Mononuclear cell (primary cell): ENCODE data around the gene ADD1. TPM values are rescaled to one million over a fixed set of nuclear protein-coding genes. Genes with fewer than 3 reads are reported as not detected.

Experiments used
- H3K27me3 ChIP-seq: 2 replicates; pipeline ENCODE4 v1.6.0; 2011; ENCODE audit warnings: low read length, control low read depth; ENCODE audit not compliant: insufficient read depth
- H3K4me1 ChIP-seq: 2 replicates; pipeline ENCODE4 v1.5.1; 2011; ENCODE audit warnings: mild to moderate bottlenecking, low read length, control low read depth; ENCODE audit not compliant: insufficient read depth
- H3K4me3 ChIP-seq: 2 replicates; pipeline ENCODE4 v1.5.1; 2011; ENCODE audit warnings: mild to moderate bottlenecking, low read length, moderate library complexity
- H3K9me3 ChIP-seq: 2 replicates; pipeline ENCODE4 v1.5.1; 2011; ENCODE audit warnings: low read depth, mild to moderate bottlenecking, control low read depth, low read length
- total RNA-seq: library from RNA; depleted of rRNA; stranded (reverse); fragments of >200 nt; gene quantifications from one replicate; pipeline ENCODE4 v1.2.3, GENCODE V29; 2012

Gene ADD1
- total RNA-seq, 1 donor = 147 TPM

DNA sequence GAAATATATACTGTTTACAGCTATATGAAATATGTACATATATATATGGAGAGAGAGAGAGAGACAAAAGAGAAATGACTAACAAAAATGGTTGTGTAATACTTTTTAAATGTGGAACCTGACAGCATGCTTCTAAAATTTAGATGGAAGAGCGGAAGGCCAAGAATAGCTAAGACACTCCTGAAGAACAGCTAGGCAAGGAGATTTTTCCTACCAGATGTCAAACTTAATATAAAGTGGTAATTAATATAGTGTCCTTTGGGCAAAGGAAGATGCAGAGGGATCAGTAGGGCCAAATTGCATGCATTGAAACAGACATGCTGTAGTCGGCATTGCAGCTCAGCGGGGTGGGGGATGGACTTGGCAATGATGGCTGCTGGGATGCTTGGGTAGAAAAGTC is 45.2 kb downstream of the ADD1 start:
- Histone ChIP-seq H3K9me3 (no peaks in the 10 kb centered on the region), H3K4me3 (no peak overlapping the region), H3K27me3 (no peaks in the 10 kb centered on the region), H3K4me1 (peaks cover 3% of the 10 kb centered on the region)

DNA sequence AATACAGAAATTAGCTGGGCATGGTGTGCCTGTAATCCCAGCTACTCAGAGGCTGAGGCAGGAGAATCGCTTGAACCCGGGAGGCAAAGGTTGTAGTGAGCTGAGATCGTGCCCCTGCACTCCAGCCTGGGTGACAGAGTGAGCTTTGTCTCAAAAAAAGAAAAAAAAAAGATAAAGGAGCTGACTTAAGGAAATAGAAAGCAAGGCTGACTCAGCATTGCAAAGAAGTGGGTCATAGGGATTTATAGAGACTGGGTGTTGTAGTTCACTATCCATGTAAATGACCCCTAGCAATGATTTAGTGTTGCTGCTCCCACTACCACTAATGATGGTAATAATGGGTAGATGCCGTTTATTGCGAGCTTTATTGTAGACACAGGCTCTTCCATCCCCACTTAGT is 47.6 kb downstream of the ADD1 start:
- H3K27me3 ChIP-seq = no peaks in the 10 kb centered on the region
- H3K9me3 ChIP-seq = no peaks in the 10 kb centered on the region
- H3K4me3 ChIP-seq = no peak overlapping the region
- peaks cover 3% of the 10 kb centered on the region for H3K4me1 ChIP-seq

DNA sequence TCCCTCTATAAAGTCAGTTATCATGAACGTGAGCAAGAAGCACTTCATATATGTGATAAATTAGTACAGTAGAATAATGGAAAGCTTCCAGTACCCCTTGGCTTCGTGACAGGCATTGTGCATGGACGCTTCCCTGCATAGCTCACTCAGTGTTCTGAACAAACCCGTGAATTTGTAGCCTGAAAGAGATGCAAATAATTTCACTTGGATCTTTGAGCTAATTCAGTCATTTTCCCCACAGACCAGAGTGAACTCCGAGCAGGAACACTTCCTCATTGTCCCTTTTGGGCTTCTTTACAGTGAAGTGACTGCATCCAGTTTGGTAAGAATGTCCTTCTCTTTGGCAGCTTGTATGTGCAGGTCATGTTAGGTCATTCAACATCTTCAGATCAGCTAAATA is 50.1 kb downstream of the ADD1 start:
- Histone ChIP-seq H3K4me1 (peaks cover 3% of the 10 kb centered on the region), H3K9me3 (no peaks in the 10 kb centered on the region), H3K27me3 (no peaks in the 10 kb centered on the region), H3K4me3 (no peak overlapping the region)

DNA sequence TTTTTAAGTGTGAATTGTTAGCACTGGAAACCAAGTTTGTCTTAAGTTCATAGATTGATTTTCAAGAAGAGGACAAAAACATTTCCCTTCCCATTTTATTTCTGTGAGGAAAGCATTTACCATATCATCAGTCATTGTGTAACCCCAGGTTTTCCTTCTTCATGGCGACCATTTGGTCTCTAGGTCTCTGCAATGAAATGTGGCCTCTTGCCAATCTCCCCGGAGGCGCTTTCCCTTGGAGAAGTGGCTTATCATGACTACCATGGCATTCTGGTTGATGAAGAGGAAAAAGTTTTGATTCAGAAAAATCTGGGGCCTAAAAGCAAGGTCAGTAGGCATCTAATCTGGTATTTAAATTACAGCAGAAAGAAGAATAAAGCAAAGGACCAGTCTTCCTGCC is 54.4 kb downstream of the ADD1 start:
- Histone ChIP-seq H3K9me3 (no peaks in the 10 kb centered on the region), H3K4me3 (no peak overlapping the region), H3K4me1 (no peaks in the 10 kb centered on the region), H3K27me3 (no peaks in the 10 kb centered on the region)

DNA sequence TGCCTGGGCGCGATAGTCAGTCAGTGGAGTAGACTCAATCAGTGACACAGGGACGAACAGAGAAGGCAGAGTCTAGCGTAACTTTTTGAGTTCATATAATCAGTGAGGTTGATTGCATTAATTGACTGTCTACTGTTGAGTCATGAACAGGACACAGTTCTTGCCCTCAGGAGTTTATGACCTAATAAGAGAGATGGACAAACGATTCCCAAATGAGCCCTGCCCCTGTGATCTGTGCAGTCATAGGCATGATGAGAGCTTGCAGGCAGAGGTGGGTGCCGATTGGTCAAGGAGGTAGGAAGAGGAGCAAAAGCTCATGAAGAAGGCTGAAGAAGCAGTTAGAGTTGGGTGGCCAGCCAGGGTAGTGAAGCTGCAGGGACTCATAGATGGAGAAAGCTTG is 57.1 kb downstream of the ADD1 start:
- H3K9me3 ChIP-seq = no peaks in the 10 kb centered on the region
- no peaks in the 10 kb centered on the region for H3K4me1 ChIP-seq
- H3K27me3 ChIP-seq = no peaks in the 10 kb centered on the region
- H3K4me3 ChIP-seq = no peak overlapping the region

DNA sequence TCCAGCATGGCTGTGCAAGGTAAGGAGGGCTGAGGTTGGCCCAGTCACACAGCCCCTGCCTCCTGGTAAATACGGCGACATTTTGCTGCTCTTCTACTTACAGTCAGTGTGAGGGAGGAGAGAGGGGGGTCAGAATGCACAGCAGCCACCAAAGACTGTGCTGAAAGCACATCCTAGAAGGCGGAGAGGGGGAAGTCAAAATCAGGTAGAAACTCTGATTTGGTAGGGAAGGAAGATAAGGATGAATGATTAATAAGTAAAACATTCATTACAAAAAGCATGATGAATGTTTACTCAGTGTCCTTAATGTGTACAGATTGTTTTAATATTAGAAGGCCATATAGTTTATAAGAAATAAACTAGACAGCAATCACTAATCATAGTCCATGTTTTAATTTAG is 57.5 kb downstream of the ADD1 start:
- no peaks in the 10 kb centered on the region for H3K9me3 ChIP-seq
- H3K27me3 ChIP-seq = no peaks in the 10 kb centered on the region
- peaks cover 4% of the 10 kb centered on the region for H3K4me1 ChIP-seq
- H3K4me3 ChIP-seq = no peak overlapping the region

DNA sequence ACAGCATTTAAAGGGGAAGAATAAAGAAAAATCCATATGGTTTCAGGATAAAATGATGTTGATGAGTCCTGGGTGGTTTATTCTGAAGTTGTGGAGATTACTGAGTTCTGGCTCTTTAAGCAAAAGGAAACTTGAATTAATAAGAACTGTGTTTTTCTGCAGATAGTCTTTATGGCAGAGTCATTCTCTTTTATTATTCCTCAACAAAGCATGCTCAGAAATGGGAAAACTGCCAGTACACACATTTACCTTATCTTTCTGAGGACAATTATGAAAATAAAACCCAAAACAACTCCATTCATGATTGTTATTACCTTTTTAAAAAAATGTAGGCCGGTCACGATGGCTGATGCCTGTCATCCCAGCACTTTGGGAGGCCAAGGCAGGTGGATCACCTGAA is 58.5 kb downstream of the ADD1 start:
- peaks cover 12% of the 10 kb centered on the region for H3K4me1 ChIP-seq
- H3K27me3 ChIP-seq = no peaks in the 10 kb centered on the region
- H3K9me3 ChIP-seq = no peaks in the 10 kb centered on the region
- H3K4me3 ChIP-seq = no peak overlapping the region

DNA sequence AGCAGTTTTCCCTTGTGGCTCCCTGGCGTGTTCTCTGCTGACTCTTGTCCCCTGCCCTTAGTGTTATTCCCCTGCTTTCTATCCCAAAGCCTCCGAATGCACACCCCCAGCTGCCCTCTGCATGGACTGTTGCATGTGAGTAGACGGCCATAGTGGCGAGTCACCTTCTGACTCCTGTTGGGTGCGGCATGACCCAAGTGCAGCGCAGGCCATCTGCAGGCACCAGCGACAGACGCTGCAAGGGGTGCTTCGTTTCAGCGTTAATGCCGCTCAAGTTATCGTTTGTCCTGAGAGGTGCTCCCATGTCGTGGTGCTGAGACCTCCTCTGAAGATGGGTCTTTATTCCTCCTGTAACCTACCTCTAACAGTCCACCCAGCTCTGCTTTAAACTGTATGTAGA is 61.9 kb downstream of the ADD1 start:
- Histone ChIP-seq H3K4me1 (peaks cover 15% of the 10 kb centered on the region), H3K27me3 (no peaks in the 10 kb centered on the region), H3K9me3 (no peaks in the 10 kb centered on the region)

DNA sequence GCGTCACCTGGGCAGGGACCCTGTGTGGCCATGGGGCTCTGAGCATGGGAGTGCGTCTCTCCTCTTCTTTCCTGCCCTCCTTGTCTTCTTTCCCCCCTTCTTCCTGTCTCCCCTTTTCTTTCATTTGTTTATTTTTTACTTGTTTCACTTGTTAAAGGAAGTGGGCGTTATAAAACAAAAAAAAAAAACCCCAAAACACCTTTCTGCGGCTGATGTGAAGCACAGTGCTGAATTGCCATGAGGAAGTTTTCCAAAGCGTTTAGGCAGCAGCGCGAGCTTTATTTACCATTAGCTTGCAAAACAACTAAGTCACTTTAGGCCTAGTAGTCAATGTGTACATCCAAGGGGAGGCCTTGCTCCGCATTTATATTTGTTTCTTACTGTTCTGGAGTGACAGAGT is 62.6 kb downstream of the ADD1 start:
- no peaks in the 10 kb centered on the region for H3K27me3 ChIP-seq
- no peaks in the 10 kb centered on the region for H3K9me3 ChIP-seq
- no peak overlapping the region for H3K4me3 ChIP-seq
- H3K4me1 ChIP-seq = peaks cover 15% of the 10 kb centered on the region

More for the DNA sequence above, 61.9 kb downstream of the ADD1 start:
- H3K4me3 ChIP-seq = no peak overlapping the region

DNA sequence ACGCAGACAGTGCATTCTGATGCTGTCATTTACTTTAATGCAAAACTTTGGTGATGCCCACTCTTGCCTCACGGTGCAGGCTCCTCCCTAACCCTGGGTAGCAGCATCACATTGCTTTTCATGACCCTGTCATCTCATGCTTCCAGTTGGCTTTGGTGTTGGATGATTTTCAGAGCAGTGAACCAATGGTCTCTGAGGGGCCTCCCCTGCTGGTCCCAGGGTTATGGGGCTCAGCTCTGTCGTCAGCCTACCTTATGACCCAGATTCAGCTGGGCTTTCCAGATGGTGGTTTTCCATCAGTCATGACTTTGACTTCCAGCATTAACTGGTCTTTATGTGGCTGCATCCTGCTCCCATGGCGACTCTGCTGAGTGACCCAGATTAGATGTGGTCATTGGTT is 63.6 kb downstream of the ADD1 start:
- Histone ChIP-seq H3K4me1 (peaks cover 15% of the 10 kb centered on the region), H3K4me3 (no peak overlapping the region), H3K9me3 (no peaks in the 10 kb centered on the region), H3K27me3 (no peaks in the 10 kb centered on the region)

DNA sequence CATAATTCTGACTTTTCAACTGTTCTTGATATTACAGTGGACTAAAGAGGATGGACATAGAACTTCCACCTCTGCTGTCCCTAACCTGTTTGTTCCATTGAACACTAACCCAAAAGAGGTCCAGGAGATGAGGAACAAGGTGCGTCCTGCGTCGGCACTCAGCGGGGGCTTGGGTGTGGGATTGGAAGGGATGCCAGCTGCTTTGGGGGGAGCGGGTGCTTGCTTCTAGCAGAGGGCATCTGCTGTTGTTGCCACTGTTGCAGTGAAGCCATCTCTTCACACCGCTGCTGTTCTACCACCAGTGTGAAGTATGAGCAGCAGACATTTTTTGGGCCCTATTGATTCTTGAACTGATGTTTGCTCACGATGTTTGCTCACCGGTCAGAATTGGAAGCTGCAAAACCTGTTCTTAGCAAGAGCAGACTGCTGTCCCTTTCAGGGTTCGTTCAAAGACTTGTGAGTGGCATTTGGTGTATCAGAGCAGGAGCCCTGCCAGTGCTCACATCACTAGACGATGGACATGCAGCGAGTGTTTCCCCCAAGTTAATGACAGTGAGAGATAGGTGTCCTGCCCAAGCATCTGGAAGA is 64.2 kb downstream of the ADD1 start:
- no peaks in the 10 kb centered on the region for H3K9me3 ChIP-seq
- H3K4me1 ChIP-seq = peaks cover 15% of the 10 kb centered on the region
- H3K27me3 ChIP-seq = no peaks in the 10 kb centered on the region
- H3K4me3 ChIP-seq = no peak overlapping the region

DNA sequence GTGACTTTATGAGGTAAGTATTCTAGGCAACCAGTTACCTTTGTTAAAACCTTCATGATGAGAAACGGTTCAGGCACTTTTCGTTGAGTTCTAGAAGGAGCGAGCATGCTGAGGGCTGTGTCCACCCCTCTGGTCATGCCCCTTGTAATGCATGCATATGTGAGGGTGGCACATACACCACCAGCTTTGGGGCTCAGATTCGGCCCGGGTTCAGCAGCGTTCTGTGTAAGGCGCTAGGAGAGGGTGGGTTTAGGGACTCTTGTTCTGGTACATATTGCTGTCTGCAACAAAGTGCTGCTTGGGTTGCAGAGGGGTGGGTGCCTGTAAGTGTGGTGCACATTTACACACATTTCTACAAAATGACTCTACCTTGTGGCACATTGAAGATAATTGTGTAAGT is 65.0 kb downstream of the ADD1 start:
- no peaks in the 10 kb centered on the region for H3K9me3 ChIP-seq
- peaks cover 15% of the 10 kb centered on the region for H3K4me1 ChIP-seq
- no peaks in the 10 kb centered on the region for H3K27me3 ChIP-seq
- no peak overlapping the region for H3K4me3 ChIP-seq

DNA sequence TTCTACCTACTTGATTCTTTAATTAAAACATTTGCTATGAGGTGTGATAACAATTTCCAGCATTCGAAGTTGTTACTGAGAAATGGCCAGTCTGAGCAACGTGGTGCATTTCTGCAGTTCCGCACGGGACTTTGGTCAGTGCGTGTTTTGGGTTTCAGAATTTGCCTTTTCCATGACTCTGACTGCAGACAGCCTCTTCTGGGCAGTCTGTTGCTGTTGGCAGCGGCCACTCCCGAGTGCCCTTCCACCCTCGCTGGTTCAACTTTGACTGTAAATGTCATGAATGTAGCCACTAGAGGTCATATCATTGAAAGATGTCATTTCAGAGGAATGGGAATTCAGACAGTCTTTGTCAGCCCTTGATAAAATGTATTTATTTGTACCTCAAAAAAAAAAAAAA is 65.9 kb downstream of the ADD1 start:
- Histone ChIP-seq H3K4me3 (no peak overlapping the region), H3K9me3 (no peaks in the 10 kb centered on the region), H3K27me3 (no peaks in the 10 kb centered on the region), H3K4me1 (peaks cover 15% of the 10 kb centered on the region)

DNA sequence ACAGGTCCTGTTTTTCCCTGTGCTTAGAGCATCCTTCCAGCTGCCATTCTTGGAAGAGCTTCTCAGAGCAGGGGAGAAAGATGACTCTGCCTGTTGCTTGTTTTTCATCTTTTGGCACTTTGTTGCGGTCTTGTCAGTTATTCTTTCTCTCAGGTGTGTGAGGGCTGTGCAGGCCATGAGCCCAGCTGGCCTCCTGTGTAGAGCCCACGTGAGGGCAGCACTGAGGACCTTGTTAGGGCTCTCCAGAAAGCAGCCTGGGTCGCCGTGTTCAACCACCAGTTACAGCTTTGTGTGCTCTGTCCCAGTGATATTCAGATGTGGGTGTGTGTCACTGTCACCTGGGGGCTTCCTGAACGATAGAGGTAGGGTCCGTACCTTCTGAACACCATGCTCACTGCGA is 66.8 kb downstream of the ADD1 start:
- Histone ChIP-seq H3K9me3 (no peaks in the 10 kb centered on the region), H3K27me3 (no peaks in the 10 kb centered on the region), H3K4me3 (no peak overlapping the region), H3K4me1 (peaks cover 15% of the 10 kb centered on the region)

DNA sequence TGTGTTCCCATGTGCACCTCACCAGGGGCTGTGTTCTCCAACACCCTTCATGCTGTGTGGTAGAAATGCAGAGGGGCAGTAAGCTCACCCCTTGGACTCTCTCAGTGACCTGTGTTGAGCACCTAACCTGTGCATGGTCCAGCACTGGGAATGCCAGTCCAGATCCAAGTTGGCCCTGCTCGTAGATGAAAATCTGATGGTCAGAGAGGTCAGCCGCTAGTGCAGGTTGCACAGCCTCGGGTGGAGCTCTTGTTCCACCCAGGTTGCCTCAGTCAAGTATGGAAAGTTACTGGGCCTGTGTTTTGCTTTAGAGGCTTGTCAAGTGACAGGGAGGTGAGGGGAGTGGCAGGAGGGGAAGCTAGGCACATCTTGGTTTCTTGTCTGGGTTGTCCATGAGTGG is 68.2 kb downstream of the ADD1 start:
- Histone ChIP-seq H3K9me3 (no peaks in the 10 kb centered on the region), H3K4me3 (no peak overlapping the region), H3K27me3 (no peaks in the 10 kb centered on the region), H3K4me1 (peaks cover 5% of the 10 kb centered on the region)

DNA sequence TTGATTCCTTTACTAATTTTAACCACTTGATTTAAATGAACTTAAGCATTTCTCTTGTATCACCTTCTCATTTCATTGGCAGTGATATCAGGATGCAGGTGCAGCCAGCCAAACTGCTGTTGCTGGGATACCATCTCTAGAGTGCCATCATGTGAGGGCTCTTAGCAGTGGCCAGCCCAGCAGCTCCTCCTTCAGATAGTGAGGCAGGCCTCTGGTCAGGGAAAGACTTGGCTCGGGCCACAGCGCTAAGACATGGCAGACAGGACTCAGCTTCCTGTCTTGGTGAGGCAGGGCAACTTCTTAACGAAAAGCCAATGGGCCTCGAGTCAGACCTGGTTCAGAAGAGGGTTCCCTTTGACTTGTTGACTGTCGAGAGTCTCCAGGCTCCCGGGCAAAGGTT is 69.5 kb downstream of the ADD1 start:
- H3K9me3 ChIP-seq = no peaks in the 10 kb centered on the region
- H3K4me1 ChIP-seq = no peaks in the 10 kb centered on the region
- no peaks in the 10 kb centered on the region for H3K27me3 ChIP-seq

More for the DNA sequence above, 69.5 kb downstream of the ADD1 start:
- no peak overlapping the region for H3K4me3 ChIP-seq
